BJ (cell line): ENCODE data around the gene MID2. TPM values are rescaled to one million over a fixed set of nuclear protein-coding genes. Genes with fewer than 3 reads are reported as not detected.

Experiments
- CTCF ChIA-PET: fragments of 350-600 bp; formaldehyde crosslinking; extraction: SDS; loops from one replicate; lab custom pipeline; 2021; ENCODE audit warnings: antibody characterized with exemption, inconsistent platforms; lab: Yijun Ruan, JAX
- POLR2A ChIA-PET: fragments of 300-600 bp; sonication (Branson Sonifier 250); formaldehyde crosslinking; extraction: SDS; loops from one replicate; lab custom pipeline; 2021; ENCODE audit warnings: antibody characterized with exemption; lab: Charles Lee
- DNase-seq: peaks from one replicate; pipeline ENCODE4 v3.0.0-alpha.2; 2011; ENCODE audit warnings: low read depth
- H3K27me3 ChIP-seq: 2 replicates; pipeline ENCODE4 v1.6.0; 2011; ENCODE audit warnings: low read length; ENCODE audit not compliant: control insufficient read depth, insufficient read depth
- H3K36me3 ChIP-seq: 2 replicates; pipeline ENCODE4 v1.5.1; 2011; ENCODE audit warnings: low read length; ENCODE audit not compliant: control insufficient read depth, insufficient read depth
- H3K4me3 ChIP-seq: 2 replicates; pipeline ENCODE4 v1.5.1; 2011; ENCODE audit warnings: low read depth, mild to moderate bottlenecking, control low read depth, low read length
- polyA minus RNA-seq: library from RNA; depleted of rRNA, polyadenylated mRNA; stranded (reverse); fragments of >200 nt; gene quantifications from 2 replicates; pipeline ENCODE4 v1.2.3, GENCODE V29; 2011; rRNA and poly(A)+ RNA removed
- polyA plus RNA-seq: library from polyadenylated mRNA; depleted of rRNA; stranded (reverse); fragments of >200 nt; gene quantifications from 2 replicates; pipeline ENCODE4 v1.2.3, GENCODE V29; 2011; rRNA removed
- TF ChIP-seq, protein P1 (sequence below): IDR thresholded peaks from 2 replicates; pipeline ENCODE4 v1.5.1; 2011; ENCODE audit warnings: low read depth, mild to moderate bottlenecking, control low read depth, inconsistent platforms, low read length, moderate library complexity; ENCODE audit not compliant: insufficient read depth

Gene MID2, protein sequence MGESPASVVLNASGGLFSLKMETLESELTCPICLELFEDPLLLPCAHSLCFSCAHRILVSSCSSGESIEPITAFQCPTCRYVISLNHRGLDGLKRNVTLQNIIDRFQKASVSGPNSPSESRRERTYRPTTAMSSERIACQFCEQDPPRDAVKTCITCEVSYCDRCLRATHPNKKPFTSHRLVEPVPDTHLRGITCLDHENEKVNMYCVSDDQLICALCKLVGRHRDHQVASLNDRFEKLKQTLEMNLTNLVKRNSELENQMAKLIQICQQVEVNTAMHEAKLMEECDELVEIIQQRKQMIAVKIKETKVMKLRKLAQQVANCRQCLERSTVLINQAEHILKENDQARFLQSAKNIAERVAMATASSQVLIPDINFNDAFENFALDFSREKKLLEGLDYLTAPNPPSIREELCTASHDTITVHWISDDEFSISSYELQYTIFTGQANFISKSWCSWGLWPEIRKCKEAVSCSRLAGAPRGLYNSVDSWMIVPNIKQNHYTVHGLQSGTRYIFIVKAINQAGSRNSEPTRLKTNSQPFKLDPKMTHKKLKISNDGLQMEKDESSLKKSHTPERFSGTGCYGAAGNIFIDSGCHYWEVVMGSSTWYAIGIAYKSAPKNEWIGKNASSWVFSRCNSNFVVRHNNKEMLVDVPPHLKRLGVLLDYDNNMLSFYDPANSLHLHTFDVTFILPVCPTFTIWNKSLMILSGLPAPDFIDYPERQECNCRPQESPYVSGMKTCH
- polyA plus RNA-seq = 12.4 and 12.8 TPM in 2 replicates
- polyA minus RNA-seq = 60.1 and 96.1 TPM in 2 replicates

DNA sequence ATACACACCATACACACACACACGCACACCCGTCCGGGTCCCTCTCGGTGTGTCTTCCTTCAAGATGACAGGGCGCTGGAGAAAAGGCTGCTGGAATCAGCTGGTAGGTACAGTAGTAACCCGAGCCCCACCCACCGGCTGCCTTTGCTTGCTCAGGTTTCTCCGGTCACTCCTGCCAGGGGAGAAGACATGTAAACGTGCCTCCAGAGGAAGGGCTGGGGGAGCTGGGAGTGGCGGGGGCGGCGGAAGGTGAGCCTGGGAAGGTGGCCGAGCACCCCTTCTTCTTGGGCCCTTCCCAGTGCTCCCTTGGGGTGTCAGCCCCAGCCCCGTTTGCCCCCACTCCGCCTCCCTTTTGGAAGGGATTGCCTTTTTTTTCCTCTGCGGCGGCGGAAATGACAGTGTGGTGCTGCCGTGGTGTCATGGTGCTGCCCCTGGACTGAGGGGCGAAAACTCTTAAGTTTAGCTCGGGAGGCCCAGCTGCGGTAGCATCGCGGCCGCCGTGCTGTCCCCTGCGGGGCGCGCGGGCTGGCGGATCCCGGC is at the start of gene MID2:
Gene MID2 (plus strand): TSS at position 169 of the 540 bp plus-strand sequence. CDS start 561 bp downstream, outside the sequence.
- H3K36me3 ChIP-seq = no peaks in the 10 kb centered on the region
- CTCF ChIA-PET = interaction anchor here (1.0 to 1.3 kb wide), 2 partner anchors 11 to 48 kb away, joined by 3 read pairs; partner anchors contain the start of gene NCBP2L
- TF ChIP-seq, protein P1, sequence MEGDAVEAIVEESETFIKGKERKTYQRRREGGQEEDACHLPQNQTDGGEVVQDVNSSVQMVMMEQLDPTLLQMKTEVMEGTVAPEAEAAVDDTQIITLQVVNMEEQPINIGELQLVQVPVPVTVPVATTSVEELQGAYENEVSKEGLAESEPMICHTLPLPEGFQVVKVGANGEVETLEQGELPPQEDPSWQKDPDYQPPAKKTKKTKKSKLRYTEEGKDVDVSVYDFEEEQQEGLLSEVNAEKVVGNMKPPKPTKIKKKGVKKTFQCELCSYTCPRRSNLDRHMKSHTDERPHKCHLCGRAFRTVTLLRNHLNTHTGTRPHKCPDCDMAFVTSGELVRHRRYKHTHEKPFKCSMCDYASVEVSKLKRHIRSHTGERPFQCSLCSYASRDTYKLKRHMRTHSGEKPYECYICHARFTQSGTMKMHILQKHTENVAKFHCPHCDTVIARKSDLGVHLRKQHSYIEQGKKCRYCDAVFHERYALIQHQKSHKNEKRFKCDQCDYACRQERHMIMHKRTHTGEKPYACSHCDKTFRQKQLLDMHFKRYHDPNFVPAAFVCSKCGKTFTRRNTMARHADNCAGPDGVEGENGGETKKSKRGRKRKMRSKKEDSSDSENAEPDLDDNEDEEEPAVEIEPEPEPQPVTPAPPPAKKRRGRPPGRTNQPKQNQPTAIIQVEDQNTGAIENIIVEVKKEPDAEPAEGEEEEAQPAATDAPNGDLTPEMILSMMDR = no peak
- no peaks in the 10 kb centered on the region for H3K27me3 ChIP-seq
- POLR2A ChIA-PET = no interaction called here
- peak within 1 kb of the TSS; percentile 49 for H3K4me3 ChIP-seq
- no peak for DNase-seq

DNA sequence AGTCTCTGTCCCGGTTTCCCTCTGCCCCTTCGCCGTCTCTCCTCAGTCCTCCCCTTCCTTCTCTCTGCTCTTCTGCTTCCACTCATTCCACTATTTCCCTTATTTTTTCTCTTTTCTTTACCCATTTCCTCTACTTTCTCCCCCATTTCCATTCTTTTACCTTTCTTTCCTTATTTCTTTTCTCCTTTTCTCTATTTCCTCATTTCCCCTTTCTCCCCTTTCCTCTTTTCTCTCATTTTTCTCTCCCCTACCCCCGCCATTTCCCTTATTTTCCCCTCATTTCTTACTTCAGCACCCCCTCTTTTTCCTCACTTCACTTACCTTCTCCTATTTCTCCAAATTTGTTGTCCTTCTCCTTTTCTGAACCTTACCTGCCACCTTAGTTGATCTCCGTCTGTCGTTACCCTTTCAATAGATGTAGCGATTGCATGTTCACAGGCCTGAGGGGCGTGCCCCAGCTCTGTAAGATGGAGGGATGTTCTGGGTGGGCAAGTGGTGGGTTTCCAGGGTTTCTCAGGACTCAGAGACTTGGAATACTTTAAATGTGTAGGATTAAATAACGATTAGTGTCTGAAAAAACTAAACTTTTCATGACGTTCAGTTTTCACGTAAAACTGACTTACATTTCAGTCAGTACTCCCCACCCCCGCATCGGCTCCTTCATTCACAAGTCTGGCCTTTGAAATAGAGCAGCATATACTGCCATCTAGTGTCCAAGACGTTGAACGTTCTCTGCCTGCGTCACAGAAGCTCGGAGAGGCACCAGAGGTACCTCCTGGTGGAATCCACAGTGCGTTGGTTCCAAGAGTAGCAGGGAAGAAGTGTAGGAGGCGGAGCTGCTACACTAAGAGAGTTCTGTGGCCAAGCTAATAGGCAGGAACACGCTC is 48.8 kb upstream of the MID2 start:
- ChIA-PET POLR2A (no interaction called here), CTCF (interaction anchor here (0.5 to 5.3 kb wide), 24 partner anchors 8 to 751 kb away, joined by 3 to 56 read pairs (median 4); partner anchors contain the start of gene PRPS1)
- H3K36me3 ChIP-seq = no peaks in the 10 kb centered on the region
- TF ChIP-seq, protein P1 = peak; percentile 59
- peak; percentile 31 for DNase-seq
- H3K4me3 ChIP-seq = peak overlapping the region; percentile 42
- H3K27me3 ChIP-seq = peaks cover 4% of the 10 kb centered on the region; the same call in 1 of the 2 replicates

DNA sequence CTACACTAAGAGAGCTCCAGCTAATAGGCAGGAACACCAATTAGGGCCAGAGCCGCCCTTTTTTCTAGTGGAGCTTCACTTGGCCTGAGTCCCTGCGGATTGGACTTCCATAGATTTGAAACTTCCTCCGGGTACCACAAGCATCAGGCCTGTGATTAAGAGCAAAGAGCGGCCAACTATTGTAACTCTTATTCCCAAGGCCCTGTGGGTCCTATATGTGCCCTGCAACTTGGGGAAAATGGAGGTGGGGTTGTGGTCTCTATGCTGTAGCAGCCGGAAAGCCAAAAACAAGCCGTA is 48.2 kb upstream of the MID2 start, which contains the start of gene NCBP2L:
Gene NCBP2L (plus strand): TSS at position 198 of the 297 bp plus-strand sequence. CDS start 16,488 bp downstream, outside the sequence.
- no peak for DNase-seq
- Histone ChIP-seq H3K36me3 (no peaks in the 10 kb centered on the region), H3K27me3 (peaks cover 4% of the 10 kb centered on the region; the same call in 1 of the 2 replicates), H3K4me3 (no peak within 1 kb of the TSS; the same call in 1 of the 2 replicates)
- ChIA-PET POLR2A (no interaction called here), CTCF (interaction anchor here (0.5 to 5.3 kb wide), 21 partner anchors 8 to 752 kb away, joined by 3 to 56 read pairs (median 4); no protein-coding TSS in a partner anchor)
- TF ChIP-seq, protein P1 = no peak

DNA sequence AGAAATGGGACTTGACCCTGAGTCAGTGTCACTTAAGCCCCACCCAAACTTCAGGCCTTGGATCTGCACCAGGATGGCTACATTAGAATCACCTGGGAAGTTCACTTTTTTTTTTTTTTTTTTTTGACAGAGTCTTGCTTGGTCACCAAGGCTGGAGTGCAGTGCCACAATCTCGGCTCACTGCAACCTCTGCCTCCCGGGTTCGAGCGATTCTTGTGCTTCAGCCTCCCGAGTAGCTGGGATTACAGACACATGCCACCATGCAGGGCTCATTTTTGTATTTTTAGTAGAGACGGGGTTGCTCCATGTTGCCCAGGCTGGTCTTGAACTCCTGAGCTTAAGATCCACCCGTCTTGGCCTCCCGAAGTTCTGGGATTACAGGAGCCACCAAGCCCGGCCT is 45.1 kb upstream of the MID2 start:
- H3K36me3 ChIP-seq = no peaks in the 10 kb centered on the region
- DNase-seq = no peak
- CTCF ChIA-PET = interaction anchor here (0.6 to 0.9 kb wide), 2 partner anchors 11 to 47 kb away, joined by 3 read pairs; no protein-coding TSS in a partner anchor
- H3K4me3 ChIP-seq = no peak overlapping the region
- H3K27me3 ChIP-seq = no peaks in the 10 kb centered on the region
- TF ChIP-seq, protein P1 = no peak
- POLR2A ChIA-PET = no interaction called here
